K562 (cell line): Measurements from ENCODE around the gene NUDT1. TPM values are rescaled to one million over a fixed set of nuclear protein-coding genes. Genes with fewer than 3 reads are reported as not detected.

Experiments
- ATAC-seq: fragments of 200-7000 bp; cut with Tn5 transposase; 3 replicates; pipeline ENCODE4 v1.9.1; 2020; ENCODE audit warnings: moderate library complexity
- BruUV-seq: library from RNA; stranded (reverse); fragments of 400-500 nt; replicated peaks from 2 replicates; lab custom pipeline; 2021; lab: Mats Ljungman, UMichigan
- CTCF ChIA-PET: fragments of 300-600 bp; formaldehyde crosslinking; extraction: SDS; loops from one replicate; lab custom pipeline; 2021; ENCODE audit warnings: low intra/inter-chr PET ratio; lab: Yijun Ruan, JAX
- POLR2A ChIA-PET: fragments of 300-600, 350-650 bp; sonication (Branson Sonifier 250); formaldehyde crosslinking; extraction: SDS; loops from one replicate; lab custom pipeline; 2021; ENCODE audit warnings: antibody characterized with exemption, inconsistent platforms; lab: Yijun Ruan, JAX
- DNase-seq, 4 experiments: peaks; one replicate each; pipeline versions ENCODE4 v3.0.0 to v3.0.0-alpha.2; 2011 to 2018; ENCODE audit warnings: low spot score in 3 of 4, mixed read lengths in 3 of 4; ENCODE audit errors: extremely low read depth in 1 of 4
- FAIRE-seq: peaks from 2 replicates; lab custom pipeline; 2011; peaks lifted over from hg19 to GRCh38; lab: Jason Lieb, UNC
- H2AFZ ChIP-seq: 2 replicates; pipeline ENCODE4 v1.6.0; 2011; ENCODE audit warnings: low read depth, low read length, control low read depth, inconsistent platforms
- H3K27ac ChIP-seq: fragments of 200-600 bp; 3 replicates; pipeline ENCODE4 v1.8.0; 2011; ENCODE audit warnings: low read depth, mild to moderate bottlenecking, control low read depth, inconsistent platforms, low read length, moderate library complexity, mixed read lengths; ENCODE audit errors: extremely low read depth
- H3K27me3 ChIP-seq, 2 experiments: fragments of 300-600 bp in 1 of 2; 2 replicates in 1 of 2; 3 replicates in 1 of 2; pipeline versions ENCODE4 v1.6.0 to v1.8.0; 2011; ENCODE audit warnings: inconsistent platforms in 2 of 2, low read length in 2 of 2, mild to moderate bottlenecking in 1 of 2, mixed read lengths in 1 of 2, moderate library complexity in 1 of 2; ENCODE audit not compliant: control insufficient read depth in 2 of 2, insufficient read depth in 2 of 2
- H3K36me3 ChIP-seq: fragments of 300-600 bp; 3 replicates; pipeline ENCODE4 v1.8.0; 2011; ENCODE audit warnings: mild to moderate bottlenecking, low read length, inconsistent platforms; ENCODE audit not compliant: control insufficient read depth, insufficient read depth
- H3K4me1 ChIP-seq, 2 experiments: fragments of 200-600 bp in 1 of 2; replicated peaks in 1 of 2; 2 replicates in 1 of 2; 3 replicates in 1 of 2; pipeline versions ENCODE4 v1.5.1 to v1.8.0; 2011; ENCODE audit warnings: inconsistent platforms in 2 of 2, low read length in 2 of 2, mild to moderate bottlenecking in 1 of 2, mixed read lengths in 1 of 2, moderate library complexity in 1 of 2; ENCODE audit not compliant: control insufficient read depth in 2 of 2, insufficient read depth in 2 of 2
- H3K4me2 ChIP-seq: 2 replicates; pipeline ENCODE4 v1.6.1; 2011; ENCODE audit warnings: low read length, control low read depth, inconsistent platforms, mixed read lengths; ENCODE audit not compliant: insufficient read depth
- H3K4me3 ChIP-seq: fragments of 200-600 bp; sonication (generic), shearing (Covaris generic); 2 replicates; pipeline ENCODE4 v1.5.1; 2016; ENCODE audit warnings: control low read depth, inconsistent platforms
- H3K79me2 ChIP-seq: fragments of 200-600 bp; 3 replicates; pipeline ENCODE4 v1.8.0; 2011; ENCODE audit warnings: low read length, inconsistent platforms; ENCODE audit not compliant: control insufficient read depth, insufficient read depth
- H3K9ac ChIP-seq, 2 experiments: 2 replicates each; pipeline versions ENCODE4 v1.6.0 to v1.6.1; 2011; ENCODE audit warnings: low read depth in 2 of 2, low read length in 2 of 2, control low read depth in 1 of 2, inconsistent platforms in 1 of 2, mild to moderate bottlenecking in 1 of 2, mixed read lengths in 1 of 2; ENCODE audit not compliant: insufficient read depth in 1 of 2
- H3K9me1 ChIP-seq: one replicate; pipeline ENCODE4 v1.6.0; 2011; ENCODE audit warnings: inconsistent platforms, mild to moderate bottlenecking, low read length, moderate library complexity; ENCODE audit not compliant: control insufficient read depth, insufficient read depth
- H3K9me3 ChIP-seq: replicated peaks from 2 replicates; pipeline ENCODE4 v1.5.1; 2011; ENCODE audit warnings: low read depth, low read length, inconsistent platforms; ENCODE audit not compliant: control insufficient read depth, insufficient read depth
- H4K20me1 ChIP-seq: replicated peaks from 2 replicates; pipeline ENCODE4 v1.6.1; 2011; ENCODE audit warnings: low read length, inconsistent platforms, mixed read lengths; ENCODE audit not compliant: control insufficient read depth, insufficient read depth
- HDAC1 ChIP-seq, 2 experiments: fragments of 450-650 bp; IDR thresholded peaks; 2 replicates each; pipeline ENCODE4 v1.6.1; 2016 to 2017; ENCODE audit warnings: inconsistent platforms in 1 of 2, mild to moderate bottlenecking in 1 of 2, moderate library complexity in 1 of 2
- KDM1A ChIP-seq, 2 experiments: fragments of 450-650 bp; IDR thresholded peaks; 2 replicates each; pipeline ENCODE4 v1.6.1; 2016; ENCODE audit warnings: mild to moderate bottlenecking in 2 of 2
- MCM3 ChIP-seq: fragments of 450-650 bp; IDR thresholded peaks from 2 replicates; pipeline ENCODE4 v1.6.1; 2016
- NFE2 ChIP-seq: IDR thresholded peaks from 2 replicates; pipeline ENCODE4 v1.6.1; 2014; ENCODE audit warnings: antibody characterized with exemption, low read depth
- PRPF4 ChIP-seq: fragments of 200-400 bp; formaldehyde crosslinking; IDR thresholded peaks from one replicate; pipeline ENCODE4 v1.6.1; 2017; ENCODE audit warnings: low read length, low read depth, mild to moderate bottlenecking; ENCODE audit not compliant: insufficient read depth, poor library complexity, severe bottlenecking
- ZNF121 ChIP-seq: sonication (generic); formaldehyde crosslinking; conservative IDR thresholded peaks from 2 replicates; pipeline ENCODE4 v1.8.0; 2022; ENCODE audit warnings: missing genetic modification reagents
- ZNF253 ChIP-seq: fragments of 250-450 bp; sonication (Bioruptor Pico); conservative IDR thresholded peaks from 2 replicates; pipeline ENCODE4 v1.6.1; 2021; ENCODE audit warnings: mild to moderate bottlenecking
- ZNF431 ChIP-seq: sonication (generic); formaldehyde crosslinking; IDR thresholded peaks from 2 replicates; pipeline ENCODE4 v1.8.0; 2022; ENCODE audit warnings: mild to moderate bottlenecking, missing genetic modification reagents
- ZZZ3 ChIP-seq: fragments of 450-650 bp; IDR thresholded peaks from 2 replicates; pipeline ENCODE4 v1.6.1; 2016; ENCODE audit warnings: antibody characterized with exemption, mild to moderate bottlenecking, moderate library complexity
- WGBS: fragments of 100-300 bp; shearing (Covaris generic); methylation state at CpG from one replicate; pipeline ENCODE4 v1.1.6; 2016; ENCODE audit warnings: low coverage, mixed read lengths; ENCODE audit not compliant: insufficient coverage; ENCODE audit errors: missing lambda C conversion rate; 5-methylcytosine and 5-hydroxymethylcytosine counted together
- in situ Hi-C: fragments of 300-500 bp; cut with MboI; formaldehyde crosslinking; loops from 4 replicates; pipeline ENCODE4 v1.15.0; 2018; ENCODE audit warnings: inconsistent platforms, mixed read lengths
- intact Hi-C: fragments of 100-400 bp; cut with micrococcal nuclease; formaldehyde crosslinking; loops from 2 replicates; pipeline ENCODE4 v1.14.2; 2022
- polyA plus RNA-seq, 8 experiments: library from polyadenylated mRNA; depleted of rRNA in 4 of 8; stranded (reverse) in 5 of 8; unstranded in 3 of 8; fragments of >200 nt; fragmentation: Nextera tagmentation in 2 of 8; fragmentation: Illumina TruSeq in 1 of 8; extraction: Ambion mirVana in 2 of 8; extraction: Trizol in 1 of 8; gene quantifications; 2 replicates each; pipeline versions ENCODE4 v1.2.1 to v1.2.3, GENCODE V29; 2011 to 2014; ENCODE audit warnings: inconsistent platforms in 1 of 8, missing spikeins in 1 of 8
- total RNA-seq, 7 experiments: library from RNA; depleted of rRNA in 6 of 7; stranded (reverse); fragments of >200 nt in 6 of 7; fragmentation: Illumina TruSeq in 2 of 7; extraction: Trizol in 2 of 7; gene quantifications; 2 replicates each; pipeline versions ENCODE4 v1.2.1 to v1.2.3, GENCODE V29; 2011 to 2021; ENCODE audit warnings: low replicate concordance in 1 of 7

The NUDT1 gene
- total and polyA plus RNA-seq, 9 of the 15 experiments (the other 6 are each of a cell fraction or from before 2014, with no cell fraction given), result 5.3 to 73.3 (median 29.6) TPM

DNA sequence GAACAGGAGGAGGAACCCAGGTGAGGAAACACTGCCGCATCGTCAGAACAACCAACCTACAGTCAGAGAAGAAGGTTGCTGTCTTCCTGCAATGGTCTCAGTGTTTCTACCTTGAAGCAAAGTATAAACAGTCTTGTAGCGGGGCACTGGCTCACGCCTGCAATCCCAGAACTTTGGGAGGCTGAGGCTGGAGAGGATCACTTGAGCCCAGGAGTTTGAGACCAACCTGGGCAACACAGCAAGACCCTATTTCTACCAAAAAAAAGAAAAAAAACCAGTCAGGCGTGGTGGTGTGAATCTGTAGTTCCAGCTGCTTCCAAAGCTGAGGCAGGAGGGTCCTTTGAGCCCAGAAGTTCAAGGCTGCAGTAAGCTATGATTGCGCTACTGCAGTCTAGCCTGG lies 48.9 kb downstream of the NUDT1 start:
- FAIRE-seq, result no peak
- ATAC-seq, result no peak

DNA sequence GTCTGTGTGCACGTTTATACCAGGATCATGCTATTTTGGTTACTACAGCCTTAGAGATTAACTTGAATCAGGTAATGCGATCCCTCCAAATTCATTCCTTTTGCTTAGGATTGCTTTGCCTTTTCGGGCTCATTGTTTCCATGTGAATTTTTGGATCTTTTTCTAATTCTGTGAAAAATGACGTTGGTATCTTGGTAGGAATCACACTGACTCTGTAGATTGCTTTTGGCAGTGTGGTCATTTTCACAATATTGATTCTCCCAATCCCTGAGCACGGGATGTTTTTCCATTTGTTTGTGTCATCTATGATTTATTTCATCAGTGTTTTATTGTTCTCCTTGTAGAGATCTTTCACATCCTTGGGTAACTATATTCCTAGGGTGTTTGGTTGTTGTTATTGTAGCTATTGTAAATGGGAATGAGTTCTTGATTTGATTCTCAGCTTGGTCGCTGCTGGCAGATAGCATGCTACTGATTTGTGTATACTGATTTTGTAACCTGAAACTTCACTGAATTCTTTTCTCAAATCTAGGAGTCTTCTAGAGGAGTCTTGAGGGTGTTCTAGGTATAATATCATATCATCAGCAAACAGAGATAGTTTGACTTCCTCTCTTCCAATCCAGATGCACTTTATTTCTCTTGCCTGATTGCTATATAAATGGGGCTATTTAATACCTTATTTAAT lies 54.1 kb downstream of the NUDT1 start:
- DNase-seq, result no peak
- WGBS, result 45% methylated on average over 6 of the region's 6 CpGs
- Histone ChIP-seq H3K27ac (no peak overlapping the region), H3K79me2 (peaks cover 52% of the 10 kb centered on the region), H3K9me3 (no peaks in the 10 kb centered on the region; the same call in 1 of the 2 replicates), H3K9ac (no peak overlapping the region), H3K4me3 (no peak overlapping the region), H4K20me1 (no peaks in the 10 kb centered on the region), H3K4me2 (no peak overlapping the region), H2AFZ (no peak overlapping the region), H3K4me1 (peaks cover 17 to 19% of the 10 kb centered on the region in 2 experiments; a peak in 4 of 5 replicates), H3K36me3 (no peaks in the 10 kb centered on the region), H3K27me3 (no peaks in the 10 kb centered on the region), H3K9me1 (no peaks in the 10 kb centered on the region)
- TF ChIP-seq ZNF253 (CRISPR knock-in tag) (no peak), HDAC1 (IDR thresholded peaks at IDR 0.05) (peak in 1 of 2 experiments; percentile 14; a peak in 1 of 4 replicates), ZZZ3 (no peak), MCM3 (no peak), NFE2 (no peak), ZNF431 (no peak), KDM1A (IDR thresholded peaks at IDR 0.05) (peak; percentile 75 to 77)
- POLR2A ChIA-PET, result no interaction called here
- intact Hi-C loops, result no loop called here
- in situ Hi-C loops, result no loop called here
- ATAC-seq, result no peak
- BruUV-seq, result TSS peak; percentile 29
- FAIRE-seq, result no peak
- CTCF ChIA-PET, result no interaction called here

More for the DNA sequence above, 48.9 kb downstream of the NUDT1 start:
- Histone ChIP-seq H3K9me3 (no peaks in the 10 kb centered on the region), H3K27ac (no peak overlapping the region), H3K4me3 (no peak overlapping the region), H2AFZ (no peak overlapping the region), H3K9ac (peak overlapping the region in 1 of 2 experiments; percentile 2; a peak in 1 of 4 replicates), H3K9me1 (no peaks in the 10 kb centered on the region), H3K79me2 (peaks cover 12% of the 10 kb centered on the region), H3K4me2 (no peak overlapping the region), H3K4me1 (peaks cover 3% of the 10 kb centered on the region in 2 experiments; a peak in 4 of 5 replicates)
- in situ Hi-C loops, result no loop called here
- POLR2A ChIA-PET, result interaction anchor here (0.7 to 1.3 kb wide), 2 partner anchors 10 to 61 kb away, joined by 4 read pairs; no protein-coding TSS in a partner anchor
- 86% methylated on average over 6 of the region's 6 CpGs for WGBS
- BruUV-seq, result no TSS peak
- no peak for DNase-seq
- TF ChIP-seq ZNF121 (peak; percentile 55; the same call in 1 of the 2 replicates), PRPF4 (no peak)
- TF ChIP-seq, all 486 proteins: peak for 1
- peaks cover 10% of the 10 kb centered on the region; the same call in 2 of the 3 replicates for H3K36me3 ChIP-seq
- intact Hi-C loops, result no loop called here
- no peaks in the 10 kb centered on the region for H4K20me1 ChIP-seq
- no peaks in the 10 kb centered on the region for H3K27me3 ChIP-seq
- CTCF ChIA-PET, result no interaction called here
